NCI-H2227 (cell line): ENCODE measurements around the gene ITIH6.
"Not testable (repeated sequence)": the region's sequence is repeated elsewhere in the genome, so short reads cannot be mapped to it uniquely, and the experiment has no call there.

Experiments
- DNase-seq: peaks from one replicate; lab custom pipeline; 2025; ENCODE audit not compliant: unreplicated experiment; lab: John Stamatoyannopoulos, UW

The ITIH6 gene

GRCh38 chrX:54738567-54738966, 59.5 kb downstream of the ITIH6 start:
- not testable (repeated sequence) for DNase-seq

- DNase-seq, result not testable (repeated sequence)
Measured at GRCh38 chrX:54736298-54736942, 61.6 kb downstream of the ITIH6 start.

- no peak for DNase-seq
Measured at GRCh38 chrX:54721424-54721823, 76.6 kb downstream of the ITIH6 start.

- no peak for DNase-seq
Measured at GRCh38 chrX:54715621-54716020, 82.4 kb downstream of the ITIH6 start.

GRCh38 chrX:54714424-54714823, 83.6 kb downstream of the ITIH6 start:
- DNase-seq, result no peak

GRCh38 chrX:54711735-54712134, 86.3 kb downstream of the ITIH6 start:
- no peak for DNase-seq

- DNase-seq, result no peak
Measured at GRCh38 chrX:54710920-54711319, 87.1 kb downstream of the ITIH6 start.

- no peak for DNase-seq
Measured at GRCh38 chrX:54708404-54708803, 89.7 kb downstream of the ITIH6 start.
